Mammary epithelial cell (primary cell): ENCODE data around the gene ETFRF1.

Source experiments
- CTCF ChIP-seq, 2 donors: IDR thresholded peaks in 1 of 2; conservative IDR thresholded peaks in 1 of 2; 2 replicates each; pipeline ENCODE4 v1.5.1; 2011 to 2012; ENCODE audit warnings: inconsistent platforms in 2 of 2, low read length in 2 of 2, mild to moderate bottlenecking in 2 of 2, control low read depth in 1 of 2, low read depth in 1 of 2; ENCODE audit not compliant: insufficient read depth in 1 of 2; ENCODE audit errors: extremely low read depth in 1 of 2
- EZH2 ChIP-seq: IDR thresholded peaks from 2 replicates; pipeline ENCODE4 v1.6.1; 2012; ENCODE audit warnings: low read length, inconsistent platforms, borderline replicate concordance

DNA sequence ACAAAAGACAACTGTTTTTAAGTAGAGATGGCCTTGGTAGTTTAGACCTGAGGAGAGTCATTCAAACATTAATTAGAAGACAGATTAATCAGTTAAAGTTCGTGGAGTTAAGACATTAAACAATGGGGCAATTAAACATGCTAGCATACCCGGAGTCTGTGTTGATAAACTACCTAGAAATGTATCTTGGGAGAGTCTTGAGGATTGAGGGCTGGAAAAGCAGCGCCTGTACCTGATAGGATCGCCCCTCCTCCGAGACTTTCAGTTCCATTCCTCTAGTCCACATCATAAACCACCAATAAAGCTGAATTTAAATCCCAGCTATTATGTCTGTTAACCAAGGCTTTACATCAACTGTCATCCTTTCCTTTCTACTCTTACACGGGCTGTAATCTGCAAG is 56.7 kb downstream of the ETFRF1 start:
- TF ChIP-seq CTCF (conservative IDR thresholded peaks at IDR 0.05 in 1 of 2, IDR thresholded peaks at IDR 0.05 in 1 of 2; ENCODE audit: extremely low read depth in 1 of 2, insufficient read depth in 1 of 2, low read depth in 1 of 2, low read length in 2 of 2) (no peak), EZH2 (no peak)
